ENCODE measurements around the gene SLC10A3.

SLC10A3 gene

GRCh38 chrX:154490414-154491083 lies at the start of gene SLC10A3:
Gene SLC10A3, minus strand, starts transcription at chrX:154490629. Its CDS starts 1,689 bp downstream, at chrX:154488940.
- no peaks in the 10 kb centered on the region for H3K9me3 Mint-ChIP-seq
- peaks cover 14% of the 10 kb centered on the region for H3K36me3 Mint-ChIP-seq
- H3K27me3 Mint-ChIP-seq: no peaks in the 10 kb centered on the region
- peaks cover 35% of the 10 kb centered on the region for H3K4me1 Mint-ChIP-seq
- ATAC-seq: peak; percentile 93
- peak within 1 kb of the TSS; percentile 94 for H3K4me3 Mint-ChIP-seq
- peak within 1 kb of the TSS; percentile 95 for H3K27ac Mint-ChIP-seq

- H3K27me3 Mint-ChIP-seq: no peaks in the 10 kb centered on the region
- no peaks in the 10 kb centered on the region for H3K9me3 Mint-ChIP-seq
- peaks cover 32% of the 10 kb centered on the region for H3K4me1 Mint-ChIP-seq
- peaks cover 19% of the 10 kb centered on the region for H3K36me3 Mint-ChIP-seq
- ATAC-seq: no peak
- no peak overlapping the region for H3K4me3 Mint-ChIP-seq
- no peak overlapping the region for H3K27ac Mint-ChIP-seq
Measured at GRCh38 chrX:154539077-154539476, 48.6 kb upstream of the SLC10A3 start.

GRCh38 chrX:154535892-154536291 lies 45.5 kb upstream of the SLC10A3 start:
- H3K36me3 Mint-ChIP-seq: peaks cover 25% of the 10 kb centered on the region
- no peak overlapping the region for H3K4me3 Mint-ChIP-seq
- H3K27me3 Mint-ChIP-seq: no peaks in the 10 kb centered on the region
- H3K27ac Mint-ChIP-seq: peak overlapping the region; percentile 83
- H3K9me3 Mint-ChIP-seq: no peaks in the 10 kb centered on the region
- peaks cover 17% of the 10 kb centered on the region for H3K4me1 Mint-ChIP-seq
- no peak for ATAC-seq

GRCh38 chrX:154534526-154535322 lies 44.3 kb upstream of the SLC10A3 start:
- no peaks in the 10 kb centered on the region for H3K9me3 Mint-ChIP-seq
- ATAC-seq: peak; percentile 95
- H3K4me3 Mint-ChIP-seq: peak overlapping the region; percentile 52
- peak overlapping the region; percentile 83 for H3K27ac Mint-ChIP-seq
- no peaks in the 10 kb centered on the region for H3K27me3 Mint-ChIP-seq
- peaks cover 24% of the 10 kb centered on the region for H3K36me3 Mint-ChIP-seq
- H3K4me1 Mint-ChIP-seq: peaks cover 17% of the 10 kb centered on the region

- Mint-ChIP-seq H3K27ac (no peak overlapping the region), H3K9me3 (no peaks in the 10 kb centered on the region), H3K4me3 (no peak overlapping the region), H3K27me3 (no peaks in the 10 kb centered on the region), H3K36me3 (peaks cover 24% of the 10 kb centered on the region), H3K4me1 (peaks cover 9% of the 10 kb centered on the region)
- no peak for ATAC-seq
Measured at GRCh38 chrX:154532690-154533089, 42.3 kb upstream of the SLC10A3 start.

GRCh38 chrX:154531626-154532025 lies 41.2 kb upstream of the SLC10A3 start:
- ATAC-seq: no peak
- H3K36me3 Mint-ChIP-seq: peaks cover 24% of the 10 kb centered on the region
- H3K9me3 Mint-ChIP-seq: no peaks in the 10 kb centered on the region
- H3K27ac Mint-ChIP-seq: no peak overlapping the region
- peaks cover 18% of the 10 kb centered on the region for H3K4me1 Mint-ChIP-seq
- no peaks in the 10 kb centered on the region for H3K27me3 Mint-ChIP-seq
- H3K4me3 Mint-ChIP-seq: no peak overlapping the region

GRCh38 chrX:154530286-154530685 lies 39.9 kb upstream of the SLC10A3 start:
- Mint-ChIP-seq H3K27ac (no peak overlapping the region), H3K36me3 (peaks cover 24% of the 10 kb centered on the region), H3K9me3 (no peaks in the 10 kb centered on the region), H3K27me3 (no peaks in the 10 kb centered on the region), H3K4me1 (peaks cover 18% of the 10 kb centered on the region), H3K4me3 (no peak overlapping the region)
- ATAC-seq: no peak

GRCh38 chrX:154529206-154529612 lies 38.8 kb upstream of the SLC10A3 start:
- Mint-ChIP-seq H3K36me3 (peaks cover 15% of the 10 kb centered on the region), H3K27me3 (no peaks in the 10 kb centered on the region), H3K27ac (no peak overlapping the region), H3K9me3 (no peaks in the 10 kb centered on the region), H3K4me1 (peaks cover 10% of the 10 kb centered on the region), H3K4me3 (no peak overlapping the region)
- ATAC-seq: no peak

GRCh38 chrX:154526901-154527675 lies 36.7 kb upstream of the SLC10A3 start:
- peaks cover 8% of the 10 kb centered on the region for H3K36me3 Mint-ChIP-seq
- peak overlapping the region; percentile 77 for H3K27ac Mint-ChIP-seq
- peak; percentile 92 for ATAC-seq
- no peaks in the 10 kb centered on the region for H3K9me3 Mint-ChIP-seq
- no peaks in the 10 kb centered on the region for H3K27me3 Mint-ChIP-seq
- H3K4me3 Mint-ChIP-seq: peak overlapping the region; percentile 75
- peaks cover 10% of the 10 kb centered on the region for H3K4me1 Mint-ChIP-seq

GRCh38 chrX:154525606-154526490 lies 35.4 kb upstream of the SLC10A3 start:
- ATAC-seq: no peak
- Mint-ChIP-seq H3K4me3 (no peak overlapping the region), H3K36me3 (peaks cover 2% of the 10 kb centered on the region), H3K27ac (peak overlapping the region; percentile 24), H3K4me1 (peaks cover 10% of the 10 kb centered on the region), H3K9me3 (no peaks in the 10 kb centered on the region), H3K27me3 (no peaks in the 10 kb centered on the region)

- Mint-ChIP-seq H3K4me1 (peaks cover 15% of the 10 kb centered on the region), H3K36me3 (peaks cover 4% of the 10 kb centered on the region), H3K4me3 (no peak overlapping the region), H3K27ac (no peak overlapping the region), H3K27me3 (no peaks in the 10 kb centered on the region), H3K9me3 (no peaks in the 10 kb centered on the region)
- ATAC-seq: no peak
Measured at GRCh38 chrX:154519389-154519788, 29.0 kb upstream of the SLC10A3 start.

- no peaks in the 10 kb centered on the region for H3K27me3 Mint-ChIP-seq
- peaks cover 12% of the 10 kb centered on the region for H3K36me3 Mint-ChIP-seq
- no peaks in the 10 kb centered on the region for H3K9me3 Mint-ChIP-seq
- H3K27ac Mint-ChIP-seq: peak overlapping the region; percentile 83
- H3K4me1 Mint-ChIP-seq: peaks cover 23% of the 10 kb centered on the region
- ATAC-seq: no peak
- H3K4me3 Mint-ChIP-seq: peak overlapping the region; percentile 38
Measured at GRCh38 chrX:154517101-154517781, 26.8 kb upstream of the SLC10A3 start.

GRCh38 chrX:154516656-154517100 lies 26.2 kb upstream of the SLC10A3 start:
- Mint-ChIP-seq H3K4me3 (peak overlapping the region; percentile 82), H3K36me3 (peaks cover 12% of the 10 kb centered on the region), H3K4me1 (peaks cover 23% of the 10 kb centered on the region), H3K27ac (peak overlapping the region; percentile 83), H3K9me3 (no peaks in the 10 kb centered on the region), H3K27me3 (no peaks in the 10 kb centered on the region)
- ATAC-seq: no peak
